ENCODE data around the gene PPP2R2B.

PPP2R2B gene

DNA sequence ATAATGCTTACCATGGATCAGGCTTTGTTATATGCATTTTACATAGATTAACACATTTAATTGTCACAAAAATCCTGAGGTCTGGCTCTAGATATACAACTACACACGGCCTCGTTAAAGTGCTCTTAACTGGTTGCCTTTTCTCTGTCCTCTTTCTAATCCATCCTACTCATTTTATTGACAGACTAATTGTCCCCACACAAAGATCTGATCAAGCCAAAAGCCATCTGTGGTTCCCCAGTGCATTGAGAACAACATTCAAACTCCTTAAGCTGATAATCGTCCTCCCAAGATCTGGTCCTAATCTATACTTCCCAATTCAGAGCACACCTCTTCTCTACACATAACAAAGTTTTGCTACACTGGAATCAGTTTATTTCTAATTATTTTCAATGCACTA, 23.9 kb upstream of the PPP2R2B start:
- DNase-seq (ENCODE audit: low read depth) = no peak
- no peak overlapping the region for H3K4me3 ChIP-seq (ENCODE audit: control insufficient read depth, low read depth, low read length)
- TF ChIP-seq, protein P1, sequence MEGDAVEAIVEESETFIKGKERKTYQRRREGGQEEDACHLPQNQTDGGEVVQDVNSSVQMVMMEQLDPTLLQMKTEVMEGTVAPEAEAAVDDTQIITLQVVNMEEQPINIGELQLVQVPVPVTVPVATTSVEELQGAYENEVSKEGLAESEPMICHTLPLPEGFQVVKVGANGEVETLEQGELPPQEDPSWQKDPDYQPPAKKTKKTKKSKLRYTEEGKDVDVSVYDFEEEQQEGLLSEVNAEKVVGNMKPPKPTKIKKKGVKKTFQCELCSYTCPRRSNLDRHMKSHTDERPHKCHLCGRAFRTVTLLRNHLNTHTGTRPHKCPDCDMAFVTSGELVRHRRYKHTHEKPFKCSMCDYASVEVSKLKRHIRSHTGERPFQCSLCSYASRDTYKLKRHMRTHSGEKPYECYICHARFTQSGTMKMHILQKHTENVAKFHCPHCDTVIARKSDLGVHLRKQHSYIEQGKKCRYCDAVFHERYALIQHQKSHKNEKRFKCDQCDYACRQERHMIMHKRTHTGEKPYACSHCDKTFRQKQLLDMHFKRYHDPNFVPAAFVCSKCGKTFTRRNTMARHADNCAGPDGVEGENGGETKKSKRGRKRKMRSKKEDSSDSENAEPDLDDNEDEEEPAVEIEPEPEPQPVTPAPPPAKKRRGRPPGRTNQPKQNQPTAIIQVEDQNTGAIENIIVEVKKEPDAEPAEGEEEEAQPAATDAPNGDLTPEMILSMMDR (IDR thresholded peaks at IDR 0.05; ENCODE audit: control insufficient read depth, insufficient read depth, low read depth, low read length, missing control alignments) = no peak

DNA sequence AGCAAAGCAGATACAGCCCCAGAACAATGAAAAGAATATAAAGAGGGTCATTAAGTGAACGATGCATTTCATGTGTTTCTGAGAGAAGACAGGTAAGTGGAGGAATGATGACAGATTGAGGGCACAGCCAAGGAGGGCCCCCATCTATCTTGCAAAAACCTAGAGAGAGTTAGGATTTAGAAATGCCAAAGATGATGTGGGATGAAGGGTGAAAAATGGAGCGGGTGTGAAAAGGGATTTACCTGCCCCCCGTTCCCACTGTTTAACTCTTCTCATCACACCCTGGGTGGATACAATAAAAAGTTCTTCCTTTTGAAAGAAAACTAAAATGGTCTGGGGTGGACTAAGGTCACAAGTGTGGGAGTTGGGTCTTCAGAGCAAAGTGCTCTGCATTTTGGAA, 18.5 kb upstream of the PPP2R2B start:
- no peak overlapping the region for H3K4me3 ChIP-seq (ENCODE audit: control insufficient read depth, low read depth, low read length)
- TF ChIP-seq, protein P1 (IDR thresholded peaks at IDR 0.05; ENCODE audit: control insufficient read depth, insufficient read depth, low read depth, low read length, missing control alignments) = no peak
- DNase-seq (ENCODE audit: low read depth) = no peak

GRCh38 chr5:146894753-146895521, 16.4 kb upstream of the PPP2R2B start:
- TF ChIP-seq, protein P1 (IDR thresholded peaks at IDR 0.05; ENCODE audit: control insufficient read depth, insufficient read depth, low read depth, low read length, missing control alignments) = no peak
- H3K4me3 ChIP-seq (ENCODE audit: control insufficient read depth, low read depth, low read length) = no peak overlapping the region
- DNase-seq (ENCODE audit: low read depth) = no peak

GRCh38 chr5:146893991-146894390, 15.4 kb upstream of the PPP2R2B start:
- H3K4me3 ChIP-seq (ENCODE audit: control insufficient read depth, low read depth, low read length) = no peak overlapping the region
- TF ChIP-seq, protein P1 (IDR thresholded peaks at IDR 0.05; ENCODE audit: control insufficient read depth, insufficient read depth, low read depth, low read length, missing control alignments) = no peak
- no peak for DNase-seq (ENCODE audit: low read depth)

GRCh38 chr5:146892231-146892630, 13.7 kb upstream of the PPP2R2B start:
- H3K4me3 ChIP-seq (ENCODE audit: control insufficient read depth, low read depth, low read length) = no peak overlapping the region
- TF ChIP-seq, protein P1 (IDR thresholded peaks at IDR 0.05; ENCODE audit: control insufficient read depth, insufficient read depth, low read depth, low read length, missing control alignments) = no peak
- no peak for DNase-seq (ENCODE audit: low read depth)

- H3K4me3 ChIP-seq (ENCODE audit: control insufficient read depth, low read depth, low read length) = no peak overlapping the region
- no peak for DNase-seq (ENCODE audit: low read depth)
- TF ChIP-seq, protein P1 (IDR thresholded peaks at IDR 0.05; ENCODE audit: control insufficient read depth, insufficient read depth, low read depth, low read length, missing control alignments) = no peak
Observed at GRCh38 chr5:146891511-146891910, 13.0 kb upstream of the PPP2R2B start.

All from AG09309 (cell line).